A549 treated with Hydrocortisone at 1 μM for 4 hours (cell line): Measurements from ENCODE around the gene CNNM3. TPM values are rescaled to one million over a fixed set of nuclear protein-coding genes. Genes with fewer than 3 reads are reported as not detected.

ENCODE experiments used
- total RNA-seq: library from RNA; stranded (reverse); fragments of 200-300 nt; extraction: Qiagen RNA extraction; gene quantifications from 5 replicates; pipeline ENCODE4 v1.2.3, GENCODE V29; 2022

Gene CNNM3
- 9.9 to 12.0 TPM (median 10.8 TPM) in 5 replicates for total RNA-seq

GRCh38 chr2:96816127-96816835, at the start of gene CNNM3:
Gene CNNM3, plus strand, starts transcription at chr2:96816268. Its CDS starts 10 bp downstream, at chr2:96816278.

GRCh38 chr2:96843538-96844268, 27.6 kb downstream of the CNNM3 start, which contains the start of gene ANKRD23:
Gene ANKRD23, minus strand, starts transcription at chr2:96844021. Its CDS starts 29 bp downstream, at chr2:96843992.

GRCh38 chr2:96857667-96858372, 41.8 kb downstream of the CNNM3 start, which contains the start of gene ANKRD39:
Gene ANKRD39, minus strand, starts transcription at chr2:96858016. Its CDS starts 29 bp downstream, at chr2:96857987.

GRCh38 chr2:96869822-96870625, 54.0 kb downstream of the CNNM3 start, which contains the start of gene SEMA4C:
Gene SEMA4C, minus strand, starts transcription at chr2:96870080. Its CDS starts 2,194 bp downstream, at chr2:96867886.

Other genes starting within 250 kb of the CNNM3 start
- 22.2 to 27.8 TPM (median 22.3 TPM) in 5 replicates for gene KANSL3, start 178.0 kb upstream of the CNNM3 start, total RNA-seq
- 0.03 TPM in 1 of 5 replicates, not detected in the others for gene FER1L5, start 173.5 kb upstream of the CNNM3 start, total RNA-seq
- 20.1 to 22.7 TPM (median 22.4 TPM) in 5 replicates for gene LMAN2L, start 76.2 kb upstream of the CNNM3 start, total RNA-seq
- 8.3 to 10.9 TPM (median 10.4 TPM) in 5 replicates for gene CNNM4, start 55.4 kb upstream of the CNNM3 start, total RNA-seq
- 1.1 to 1.9 TPM (median 1.4 TPM) in 5 replicates for gene ANKRD23, start 27.8 kb downstream of the CNNM3 start, total RNA-seq
- gene ANKRD39, start 41.7 kb downstream of the CNNM3 start, total RNA-seq, result 15.0 to 22.0 TPM (median 19.9 TPM) in 5 replicates
- gene SEMA4C, start 53.8 kb downstream of the CNNM3 start, total RNA-seq, result 14.3 to 19.9 TPM (median 18.6 TPM) in 5 replicates
- gene FAM178B, start 170.3 kb downstream of the CNNM3 start, total RNA-seq, result not detected in 5 replicates